ACHN (cell line): Measurements from ENCODE around the gene ZP1.

Source experiments
- DNase-seq: peaks from one replicate; pipeline ENCODE4 v3.0.0-alpha.2; 2015
- in situ Hi-C: cut with HindIII; loops from 2 replicates; pipeline ENCODE4 v1.10.0; 2017; ENCODE audit warnings: low sequenced_read_pairs, low pct_ligation_motif_present, low pct_unique_long_range_greater_than_20kb

ZP1 gene

DNA sequence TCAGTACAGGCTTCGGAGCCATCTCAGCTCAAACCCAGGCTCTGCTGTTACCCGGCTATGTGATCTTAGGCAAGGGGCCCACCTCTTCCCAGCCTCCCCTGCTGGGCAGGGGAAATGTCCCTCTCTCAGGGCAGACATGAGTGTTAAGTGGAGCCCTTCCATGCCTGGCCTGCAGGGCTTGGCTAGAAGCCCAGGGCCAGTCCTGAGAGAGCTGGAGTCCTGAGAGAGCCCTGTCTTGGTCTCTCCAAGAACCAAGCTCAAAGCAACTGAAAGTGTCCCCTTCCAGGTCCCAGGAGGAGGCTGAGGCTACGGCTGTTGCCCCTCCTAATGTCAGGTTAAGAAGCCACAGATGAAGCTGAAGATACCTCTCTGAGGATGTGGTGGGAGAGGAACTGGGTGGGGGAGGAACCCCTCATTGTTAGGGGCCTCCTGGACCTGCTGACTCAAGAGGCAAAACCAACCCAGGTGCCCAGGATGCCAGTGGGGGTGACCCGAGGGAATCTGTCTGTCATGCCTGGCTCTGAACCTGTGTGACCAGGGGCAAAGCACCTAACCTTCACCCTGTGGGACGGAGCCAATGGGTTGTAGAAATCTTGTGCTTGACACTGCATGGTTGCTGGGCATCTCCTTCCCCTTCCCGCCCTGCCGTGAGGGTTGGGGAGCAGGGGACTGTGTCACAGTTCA lies 4.2 kb downstream of the ZP1 start:
- in situ Hi-C loops: no loop called here
- peak; percentile 7 for DNase-seq

DNA sequence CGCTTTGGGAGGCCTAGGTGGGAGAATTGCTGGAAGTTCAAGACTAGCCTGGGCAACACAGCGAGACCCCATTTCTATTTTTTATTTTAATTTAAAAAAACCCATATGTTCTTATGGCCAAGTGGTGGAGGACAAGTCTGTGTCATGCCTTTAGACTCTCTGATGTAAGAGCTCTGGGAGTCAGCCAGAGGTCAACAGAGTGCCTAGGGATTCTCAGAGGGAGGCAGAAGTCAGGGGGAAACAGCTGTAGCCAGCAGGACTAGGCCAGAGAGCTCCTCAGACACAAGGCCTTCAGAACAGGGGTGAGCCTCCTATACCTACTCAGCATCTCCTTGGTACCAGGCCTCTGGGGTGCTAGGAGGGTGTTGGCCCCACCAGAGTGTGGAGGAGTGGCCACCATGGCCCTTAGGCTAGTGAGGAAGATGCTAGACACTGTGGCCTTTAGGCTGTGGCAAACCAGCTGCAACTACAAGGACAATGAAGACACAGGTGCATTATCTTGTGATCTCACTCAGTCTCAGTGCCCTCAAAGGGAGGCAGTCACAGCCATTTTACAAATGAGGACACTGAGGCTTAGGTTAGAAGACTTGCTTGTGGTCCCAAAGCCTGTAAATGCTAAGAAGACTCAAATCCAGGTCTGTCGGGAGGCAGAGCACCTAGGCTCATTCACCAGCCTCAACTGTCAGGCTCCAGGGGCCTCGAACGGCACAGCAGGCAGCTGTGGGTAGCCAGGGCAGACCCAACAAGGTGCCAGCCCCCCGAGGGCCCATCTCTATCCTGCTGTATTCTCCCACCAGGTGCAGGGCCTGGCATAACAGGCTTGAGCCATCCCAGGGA lies 5.0 kb downstream of the ZP1 start:
- DNase-seq: peak; percentile 6
- in situ Hi-C loops: no loop called here

DNA sequence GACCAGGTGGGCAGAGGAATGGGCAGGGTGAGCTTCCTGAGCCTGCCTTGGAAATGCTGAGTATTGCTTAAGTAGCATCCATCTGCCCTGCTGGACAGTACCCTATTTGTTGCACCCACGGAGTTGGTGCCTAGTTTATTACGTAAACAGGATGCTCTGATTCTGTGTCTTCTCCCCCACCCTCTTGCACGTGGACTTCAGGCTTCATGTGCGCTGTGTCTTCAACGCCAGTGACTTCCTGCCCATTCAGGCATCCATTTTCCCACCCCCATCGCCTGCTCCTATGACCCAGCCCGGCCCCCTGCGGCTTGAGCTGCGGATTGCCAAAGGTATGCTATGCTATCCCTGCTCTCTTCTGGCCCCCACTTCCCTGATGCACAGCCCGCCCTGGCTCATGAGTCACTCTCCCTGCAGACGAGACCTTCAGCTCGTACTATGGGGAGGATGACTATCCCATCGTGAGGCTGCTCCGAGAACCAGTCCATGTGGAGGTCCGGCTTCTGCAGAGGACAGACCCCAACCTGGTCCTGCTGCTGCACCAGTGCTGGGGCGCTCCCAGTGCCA lies 5.7 kb downstream of the ZP1 start:
- peak; percentile 82 for DNase-seq
- in situ Hi-C loops: no loop called here

DNA sequence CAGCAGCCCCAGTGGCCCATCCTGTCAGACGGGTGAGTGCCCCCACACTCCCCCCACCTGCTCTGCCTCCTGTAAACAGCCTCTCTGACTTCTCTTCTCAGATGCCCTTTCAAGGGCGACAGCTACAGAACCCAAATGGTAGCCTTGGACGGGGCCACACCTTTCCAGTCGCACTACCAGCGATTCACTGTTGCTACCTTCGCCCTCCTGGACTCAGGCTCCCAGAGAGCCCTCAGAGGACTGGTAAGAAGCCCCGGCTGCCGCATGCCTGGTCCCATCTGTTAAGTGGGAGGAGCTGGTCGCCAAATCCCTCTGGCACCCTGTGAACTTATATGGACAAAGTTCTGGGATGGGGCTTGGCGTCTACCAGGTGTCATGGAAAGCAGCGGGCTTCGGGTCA lies 6.2 kb downstream of the ZP1 start:
- in situ Hi-C loops: no loop called here
- no peak for DNase-seq

DNA sequence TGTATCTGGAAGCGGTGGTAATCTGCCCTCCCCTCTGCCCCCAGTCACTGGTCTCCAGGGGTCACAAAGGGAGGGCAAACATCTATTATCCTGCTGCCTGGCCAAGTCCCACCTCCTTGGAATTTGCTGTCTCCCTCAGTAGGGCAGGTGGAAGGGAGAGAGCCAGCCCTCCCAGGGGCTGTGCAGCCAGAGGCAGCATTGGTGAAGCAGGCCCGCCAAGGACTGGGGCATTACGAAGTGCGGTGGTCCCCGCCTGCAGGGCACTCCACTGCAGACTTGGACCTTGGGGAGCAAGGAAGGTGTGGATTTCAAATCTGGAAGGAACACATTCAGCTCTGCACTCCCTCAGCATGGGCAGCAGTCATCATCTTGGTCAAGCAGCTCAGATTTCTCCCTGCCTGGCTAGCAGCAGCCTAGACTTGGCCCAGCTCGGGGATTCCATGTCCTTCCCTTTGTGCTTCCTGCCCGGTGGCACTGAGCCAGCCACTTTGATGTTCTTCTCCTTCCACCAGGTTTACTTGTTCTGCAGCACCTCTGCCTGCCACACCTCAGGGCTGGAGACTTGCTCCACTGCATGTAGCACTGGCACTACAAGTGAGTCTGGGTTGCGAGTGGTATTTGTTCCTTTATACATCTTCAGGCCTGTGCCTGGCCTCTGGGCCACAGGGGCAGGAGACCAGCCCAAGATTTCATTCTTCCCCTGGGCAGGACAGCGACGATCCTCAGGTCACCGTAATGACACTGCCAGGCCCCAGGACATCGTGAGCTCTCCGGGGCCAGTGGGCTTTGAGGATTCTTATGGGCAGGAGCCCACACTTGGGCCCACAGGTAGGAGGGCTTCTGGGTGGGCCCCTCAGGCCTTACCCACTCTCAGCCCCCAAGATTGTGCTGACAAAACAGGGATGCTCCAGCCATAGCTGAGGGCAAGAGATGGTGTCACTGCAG lies 7.4 kb downstream of the ZP1 start:
- in situ Hi-C loops: no loop called here

DNA sequence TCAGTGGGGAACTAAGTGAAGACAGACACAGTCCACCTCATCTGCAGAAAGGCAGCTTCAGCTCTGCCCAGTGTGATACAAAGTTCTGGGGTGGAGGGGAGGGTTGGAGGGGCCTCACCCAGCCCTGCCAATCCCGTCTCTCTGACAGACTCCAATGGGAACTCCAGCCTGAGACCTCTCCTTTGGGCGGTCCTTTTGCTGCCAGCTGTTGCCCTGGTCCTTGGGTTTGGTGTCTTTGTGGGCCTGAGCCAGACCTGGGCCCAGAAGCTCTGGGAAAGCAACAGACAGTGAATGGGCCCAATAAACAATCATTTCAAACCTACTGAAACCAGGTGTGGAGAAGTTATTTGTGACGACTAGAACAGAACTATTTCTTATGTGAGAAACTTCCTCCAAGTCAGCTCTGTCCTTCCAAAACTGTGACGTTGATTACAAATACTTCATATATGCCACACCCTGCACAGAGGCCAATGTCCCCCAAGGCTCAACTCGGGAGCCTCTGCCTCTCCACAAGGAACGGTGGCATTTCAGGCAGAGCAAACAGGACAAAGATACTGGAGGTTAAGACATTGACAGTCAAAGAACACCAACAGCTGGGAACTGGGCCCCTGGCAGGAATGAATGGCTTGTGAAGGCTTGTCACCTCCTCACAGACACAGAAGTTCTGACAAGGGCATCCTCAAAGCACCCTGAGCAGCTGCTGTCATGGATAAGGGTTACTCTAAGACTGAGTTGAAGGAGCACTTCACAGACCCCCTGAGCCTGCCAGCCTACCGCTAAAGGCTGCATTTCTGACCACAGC lies 8.2 kb downstream of the ZP1 start:
- no peak for DNase-seq
- in situ Hi-C loops: no loop called here

More for the DNA sequence above, 7.4 kb downstream of the ZP1 start:
- no peak for DNase-seq

DNA sequence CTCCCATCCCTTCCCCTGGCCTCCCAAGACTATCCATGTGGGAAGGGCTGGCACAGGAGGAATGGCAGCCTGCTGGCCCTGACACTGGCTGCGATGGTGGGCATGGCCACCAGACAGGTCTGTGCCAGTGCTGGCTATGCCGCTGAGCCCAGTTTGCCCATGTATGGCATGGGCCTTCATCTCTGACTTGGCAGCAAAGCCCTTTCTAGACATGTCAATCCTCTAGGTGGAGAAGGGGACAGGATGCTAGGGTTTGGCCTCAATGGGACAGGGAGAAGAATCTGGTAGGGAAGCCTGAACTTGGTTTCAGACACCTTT lies 8.8 kb downstream of the ZP1 start:
- in situ Hi-C loops: no loop called here
- DNase-seq: no peak

DNA sequence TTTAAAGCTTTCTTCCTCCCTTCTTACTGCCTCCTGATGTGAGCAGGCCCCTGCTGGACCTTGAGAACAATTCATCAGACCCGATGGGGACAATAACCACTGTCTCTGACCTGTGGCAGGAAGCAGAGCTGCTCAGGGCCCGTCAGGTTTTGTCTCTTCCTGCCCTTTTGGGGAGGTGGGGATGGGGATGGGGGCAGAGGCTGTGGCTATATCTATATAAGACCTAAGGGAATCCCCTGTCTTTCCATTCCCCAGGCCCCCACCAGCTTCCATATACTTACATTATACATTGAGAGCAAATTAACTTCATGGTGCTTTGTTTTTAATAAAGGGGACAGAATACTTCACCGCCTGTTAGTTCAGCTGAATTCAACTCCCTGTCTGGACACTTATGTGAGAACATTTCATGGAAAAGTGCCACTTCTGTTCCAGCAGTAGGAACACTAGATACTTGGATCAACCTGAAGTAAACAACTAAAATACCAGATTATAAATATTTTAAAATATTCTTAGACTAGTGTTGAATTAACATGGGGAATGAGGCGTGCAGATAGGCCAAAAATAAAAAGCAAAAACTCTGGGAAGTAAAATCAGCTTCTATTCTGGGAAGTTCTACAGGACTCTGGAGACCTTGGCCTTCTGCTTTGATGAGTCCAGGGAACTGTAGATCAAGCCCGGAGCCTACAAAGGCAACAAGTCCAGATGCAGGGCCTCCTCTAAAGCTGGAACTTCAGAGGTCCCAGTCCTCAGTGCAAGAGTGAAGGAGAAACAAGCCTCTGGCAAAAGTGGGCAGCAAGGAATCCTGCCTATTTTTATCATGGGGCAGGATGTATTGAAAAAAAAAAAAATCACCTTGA lies 11.1 kb downstream of the ZP1 start:
- no peak for DNase-seq
- in situ Hi-C loops: no loop called here

DNA sequence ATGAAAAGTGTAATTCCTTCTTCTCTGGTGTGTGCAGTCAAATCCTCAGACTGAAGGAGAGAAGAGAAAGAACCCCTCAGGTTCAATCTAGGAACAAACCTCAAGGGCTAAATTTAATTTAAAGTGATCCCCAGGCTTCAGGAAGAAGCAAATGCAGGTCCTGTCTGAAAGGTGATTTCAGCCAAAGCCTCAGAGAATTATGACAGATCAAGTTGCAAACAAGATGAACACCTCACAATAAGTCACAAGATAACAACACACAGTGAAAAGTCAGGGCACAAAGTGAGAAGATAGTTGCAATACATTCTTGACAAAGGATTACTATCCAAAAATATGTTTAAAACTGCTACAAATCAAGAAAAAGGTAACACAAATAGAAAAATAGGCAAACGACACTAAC lies 11.8 kb downstream of the ZP1 start:
- in situ Hi-C loops: no loop called here
- DNase-seq: no peak

DNA sequence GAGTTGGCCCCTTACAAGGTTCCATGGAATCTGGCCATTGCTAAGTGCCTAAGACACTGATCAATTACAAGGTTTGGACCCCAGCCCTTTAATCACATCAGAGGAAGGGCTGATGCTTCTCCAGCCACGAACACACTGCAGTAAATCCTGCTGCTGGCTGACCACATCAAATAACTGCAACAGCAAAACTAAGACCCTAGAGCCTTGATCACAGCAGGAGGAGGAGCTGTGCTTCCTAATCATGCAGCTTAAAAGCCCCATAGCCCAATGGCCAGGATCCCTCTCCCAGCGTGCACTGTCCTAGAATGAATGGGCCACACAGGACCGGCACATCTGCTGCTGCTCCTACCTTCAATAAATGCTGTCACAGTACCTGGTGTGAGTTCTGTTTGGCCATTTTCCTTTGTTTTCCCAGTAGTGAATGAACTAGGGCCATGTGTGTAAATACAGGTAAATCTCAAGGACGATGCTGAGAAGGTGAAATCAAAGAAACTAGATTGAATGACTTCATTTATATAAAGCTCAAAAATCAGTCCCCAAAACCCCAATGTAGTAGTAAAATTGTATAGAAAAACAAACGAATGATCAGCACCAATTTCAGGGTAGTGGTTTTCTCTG lies 12.7 kb downstream of the ZP1 start:
- in situ Hi-C loops: no loop called here
- DNase-seq: no peak

DNA sequence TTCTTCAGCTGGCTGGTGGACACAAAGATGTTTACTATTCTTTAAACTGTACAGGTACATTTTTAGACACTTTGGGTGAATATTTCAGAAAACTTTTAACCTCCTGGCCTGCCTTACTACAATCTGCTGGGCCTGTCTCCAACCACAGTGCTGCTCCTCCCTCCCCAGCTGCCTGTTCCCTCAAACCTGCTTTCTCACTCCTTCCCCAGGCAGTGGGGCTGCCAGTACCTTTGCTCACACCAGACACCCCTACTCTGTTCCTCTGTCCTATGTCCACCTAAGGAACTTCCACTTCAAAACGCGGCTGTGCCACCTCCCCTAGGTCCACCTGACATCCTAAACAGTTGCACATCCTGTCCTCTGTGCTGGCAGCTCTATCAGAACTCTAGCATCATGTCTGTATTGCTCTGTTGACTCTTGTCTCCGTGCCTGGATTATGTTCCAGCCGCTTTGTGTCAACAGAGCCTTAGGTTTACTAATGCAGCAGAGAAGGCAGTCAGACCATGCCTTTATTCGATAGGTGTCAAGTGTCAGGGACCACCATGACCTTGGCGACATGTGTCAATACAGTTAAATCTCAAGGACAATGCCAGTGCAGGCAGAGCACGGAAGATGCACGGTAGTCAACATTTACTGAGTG lies 13.4 kb downstream of the ZP1 start:
- DNase-seq: no peak

DNA sequence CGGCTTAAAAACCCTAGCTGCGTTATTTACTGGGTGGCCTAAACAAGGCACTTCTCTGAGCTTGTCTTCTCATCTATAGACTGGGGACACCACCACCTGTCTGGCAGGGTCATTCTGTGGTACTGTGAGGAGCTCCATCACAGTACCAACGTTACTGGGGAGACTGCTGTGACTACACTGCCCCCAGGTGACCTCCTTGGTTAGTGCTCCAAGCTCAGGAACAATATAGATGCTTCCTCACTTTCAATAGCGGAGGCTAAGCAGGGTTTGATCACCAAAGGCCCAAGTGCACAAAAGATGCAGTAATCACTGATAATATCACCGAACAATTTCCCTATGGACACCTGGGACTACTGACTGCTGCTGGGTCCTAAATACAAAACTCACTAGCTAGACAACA lies 20.2 kb downstream of the ZP1 start:
- in situ Hi-C loops: no loop called here
- DNase-seq: peak; percentile 49

More for the DNA sequence above, 13.4 kb downstream of the ZP1 start:
- in situ Hi-C loops: no loop called here

DNA sequence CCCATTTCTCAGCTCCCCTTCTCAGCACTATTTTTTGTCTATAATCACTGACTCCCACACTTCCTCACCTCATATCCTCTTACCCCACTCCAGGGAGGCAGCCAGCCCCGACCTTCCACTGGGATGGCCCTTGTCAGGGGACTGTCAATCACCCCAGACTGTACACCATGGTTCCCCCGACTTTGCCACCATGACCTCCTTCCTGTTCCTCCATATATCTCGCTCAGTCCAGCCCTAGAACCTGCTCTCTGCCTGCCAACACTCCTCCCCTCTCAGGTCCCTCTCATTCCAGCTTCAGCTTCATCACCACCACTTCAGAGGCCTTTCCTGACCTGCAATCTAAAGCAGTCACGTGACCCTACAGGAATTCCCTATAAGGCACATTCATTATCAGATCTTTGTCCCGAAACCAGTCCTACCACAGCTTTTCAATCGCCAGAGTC lies 22.5 kb downstream of the ZP1 start:
- DNase-seq: no peak
- in situ Hi-C loops: no loop called here

DNA sequence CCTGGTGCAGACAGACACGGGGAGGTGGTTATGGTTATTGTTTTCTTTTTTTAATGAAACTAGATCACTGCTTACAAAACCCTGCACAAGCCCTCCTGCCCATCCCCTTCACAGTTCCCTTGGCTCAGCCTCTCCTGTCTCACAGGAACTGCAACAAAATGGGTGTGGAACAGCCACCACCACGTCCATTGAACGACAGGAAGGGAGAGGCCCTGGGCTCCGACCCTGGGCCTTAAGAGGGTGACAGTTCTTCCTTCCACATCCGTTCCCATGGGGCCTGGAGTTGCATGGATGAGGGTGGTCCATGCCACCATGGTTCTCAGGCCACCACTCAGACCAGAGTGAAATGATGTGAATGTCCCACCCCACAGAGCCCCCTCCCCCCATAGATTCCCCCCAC lies 23.4 kb downstream of the ZP1 start:
- in situ Hi-C loops: no loop called here
- DNase-seq: no peak

DNA sequence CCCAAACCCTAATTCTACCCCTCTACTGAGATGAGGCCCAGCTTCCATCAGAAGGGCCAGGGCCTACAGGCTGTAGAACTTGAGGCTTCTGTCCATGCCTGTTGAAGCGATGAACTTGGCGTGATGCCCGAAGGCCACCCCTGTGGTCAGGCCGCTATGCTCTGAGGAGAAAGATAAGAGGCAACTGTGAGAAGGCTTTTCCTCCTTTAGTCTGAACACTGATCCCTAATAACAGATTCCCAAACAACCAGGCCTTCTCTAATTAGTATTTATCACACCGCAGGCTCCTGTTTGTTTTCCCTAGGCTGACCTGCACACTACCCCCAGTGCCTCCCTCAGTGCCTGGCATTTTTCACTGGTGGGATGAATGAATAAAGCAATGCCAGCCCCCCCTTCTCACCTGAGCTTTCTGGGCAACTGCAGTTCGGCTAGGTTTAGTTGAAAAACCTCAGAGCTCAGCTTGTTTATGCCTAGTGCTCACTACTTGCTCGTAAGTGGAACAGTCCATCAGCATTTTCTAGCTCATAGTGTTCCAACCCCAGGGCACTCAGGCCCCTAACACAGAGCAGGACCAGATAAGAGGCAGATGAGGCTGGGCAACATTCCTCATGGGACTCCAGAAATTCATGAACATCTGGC lies 23.9 kb downstream of the ZP1 start:
- DNase-seq: no peak
- in situ Hi-C loops: no loop called here

DNA sequence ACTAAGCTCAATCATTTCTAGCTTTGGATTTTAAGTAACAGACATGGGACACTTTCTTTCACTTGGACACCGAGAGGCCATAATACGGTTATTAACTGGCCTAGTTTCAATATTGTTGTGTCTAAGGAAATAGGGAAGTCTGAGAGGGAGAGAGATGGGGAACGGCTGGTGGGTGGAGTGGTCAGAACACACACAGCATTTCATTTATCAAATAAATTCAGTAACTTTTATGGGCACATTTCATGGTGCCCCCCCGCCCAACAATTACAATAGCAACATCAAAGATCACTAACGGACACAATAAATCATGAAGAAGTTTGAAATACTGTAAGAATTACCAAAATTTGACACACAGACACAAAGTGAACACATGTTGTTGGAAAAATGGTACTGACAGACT lies 28.3 kb downstream of the ZP1 start:
- in situ Hi-C loops: no loop called here
- no peak for DNase-seq
